ENCODE data around the gene RDX.
"Not testable (repeated sequence)": the region's sequence is repeated elsewhere in the genome, so short reads cannot be mapped to it uniquely, and the experiment has no call there.

DNA sequence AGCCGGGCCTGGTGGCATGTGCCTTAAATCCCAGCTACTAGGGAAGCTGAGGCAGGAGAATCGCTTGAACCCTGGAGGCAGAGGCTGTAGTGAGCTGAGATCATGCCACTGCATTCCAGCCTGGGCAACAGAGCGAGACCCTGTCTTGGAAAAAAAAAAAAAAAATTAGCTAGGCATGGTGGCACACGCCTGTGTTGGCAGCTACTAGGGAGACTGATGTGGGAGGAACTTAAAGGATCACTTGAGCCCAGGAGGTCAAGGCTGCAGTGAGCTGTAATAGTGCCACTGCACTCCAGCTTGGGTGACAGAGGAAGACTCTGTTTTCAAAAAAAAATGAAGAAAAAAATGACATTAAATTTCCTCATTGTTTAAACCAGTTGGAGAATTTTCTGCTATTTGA, 4.3 kb downstream of the RDX start:
- TF ChIP-seq, protein P1, sequence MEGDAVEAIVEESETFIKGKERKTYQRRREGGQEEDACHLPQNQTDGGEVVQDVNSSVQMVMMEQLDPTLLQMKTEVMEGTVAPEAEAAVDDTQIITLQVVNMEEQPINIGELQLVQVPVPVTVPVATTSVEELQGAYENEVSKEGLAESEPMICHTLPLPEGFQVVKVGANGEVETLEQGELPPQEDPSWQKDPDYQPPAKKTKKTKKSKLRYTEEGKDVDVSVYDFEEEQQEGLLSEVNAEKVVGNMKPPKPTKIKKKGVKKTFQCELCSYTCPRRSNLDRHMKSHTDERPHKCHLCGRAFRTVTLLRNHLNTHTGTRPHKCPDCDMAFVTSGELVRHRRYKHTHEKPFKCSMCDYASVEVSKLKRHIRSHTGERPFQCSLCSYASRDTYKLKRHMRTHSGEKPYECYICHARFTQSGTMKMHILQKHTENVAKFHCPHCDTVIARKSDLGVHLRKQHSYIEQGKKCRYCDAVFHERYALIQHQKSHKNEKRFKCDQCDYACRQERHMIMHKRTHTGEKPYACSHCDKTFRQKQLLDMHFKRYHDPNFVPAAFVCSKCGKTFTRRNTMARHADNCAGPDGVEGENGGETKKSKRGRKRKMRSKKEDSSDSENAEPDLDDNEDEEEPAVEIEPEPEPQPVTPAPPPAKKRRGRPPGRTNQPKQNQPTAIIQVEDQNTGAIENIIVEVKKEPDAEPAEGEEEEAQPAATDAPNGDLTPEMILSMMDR (IDR thresholded peaks at IDR 0.05; ENCODE audit: low read length): not testable (repeated sequence)
- TF ChIP-seq EZH2 (optimal IDR thresholded peaks at IDR 0.05; ENCODE audit: low read depth, low read length): not testable (repeated sequence)
